ENCODE data around the gene STK10.

The STK10 gene

DNA sequence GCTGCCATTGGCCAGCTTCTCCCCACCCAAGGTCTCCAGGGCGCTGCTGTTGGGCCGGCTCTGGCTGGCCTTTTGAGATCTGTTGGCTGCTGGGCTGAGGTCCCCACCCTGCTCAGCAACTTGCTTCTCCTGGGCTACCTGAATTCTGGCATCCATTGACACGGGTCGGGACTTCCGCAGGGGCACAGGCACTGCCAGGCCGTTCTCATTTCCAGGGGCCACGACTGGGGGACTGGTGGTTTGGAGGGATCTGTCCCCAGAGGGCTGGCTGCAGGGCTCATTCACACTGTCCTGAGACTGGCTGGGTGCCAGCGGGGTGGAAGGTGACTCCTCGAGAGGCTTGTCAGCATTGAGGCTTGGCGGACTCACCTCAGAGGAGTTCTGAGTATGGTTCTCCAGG lies 94.5 kb downstream of the STK10 start:
- no peak for DNase-seq (ENCODE audit: extremely low read depth in 1 of 2, low read depth in 1 of 2)

DNA sequence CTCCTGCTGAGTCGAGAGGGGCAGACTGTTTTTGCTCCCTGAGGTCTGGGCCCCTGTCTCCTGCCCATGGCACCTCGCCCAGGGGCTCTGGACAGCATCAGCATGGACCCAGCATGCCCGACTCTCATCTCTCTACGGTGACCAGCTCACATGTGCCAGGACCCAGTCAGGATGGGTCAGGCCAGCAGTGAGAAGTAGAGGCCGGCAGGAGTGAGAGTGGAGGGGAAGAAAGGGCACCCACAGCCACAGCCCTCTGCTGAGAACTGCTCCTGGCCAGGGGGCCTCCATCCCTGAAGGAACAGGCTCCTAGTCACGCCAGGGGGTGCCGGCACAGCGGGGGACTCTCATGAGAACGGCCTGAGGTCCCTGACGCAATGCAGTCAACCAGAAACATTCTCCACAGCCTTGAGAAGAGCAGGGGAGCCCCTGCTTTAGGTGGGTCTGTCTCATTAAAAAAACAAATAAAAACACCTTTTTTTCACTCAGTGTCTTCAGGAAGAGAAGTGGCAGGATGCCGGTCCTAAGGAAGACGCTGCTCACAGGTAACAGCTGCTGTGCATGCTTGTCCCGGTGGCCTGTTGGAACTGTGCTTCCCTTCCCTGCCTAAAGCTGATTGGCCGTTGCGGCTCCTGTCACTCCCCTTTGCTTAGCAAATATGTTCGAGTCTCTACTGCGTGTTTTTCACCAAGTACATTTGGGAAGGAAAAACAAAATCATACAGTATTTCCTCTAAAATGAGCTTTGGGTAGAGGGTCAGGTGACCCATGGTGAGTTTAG lies 95.9 kb downstream of the STK10 start:
- no peak for DNase-seq (ENCODE audit: extremely low read depth in 1 of 2, low read depth in 1 of 2)

DNA sequence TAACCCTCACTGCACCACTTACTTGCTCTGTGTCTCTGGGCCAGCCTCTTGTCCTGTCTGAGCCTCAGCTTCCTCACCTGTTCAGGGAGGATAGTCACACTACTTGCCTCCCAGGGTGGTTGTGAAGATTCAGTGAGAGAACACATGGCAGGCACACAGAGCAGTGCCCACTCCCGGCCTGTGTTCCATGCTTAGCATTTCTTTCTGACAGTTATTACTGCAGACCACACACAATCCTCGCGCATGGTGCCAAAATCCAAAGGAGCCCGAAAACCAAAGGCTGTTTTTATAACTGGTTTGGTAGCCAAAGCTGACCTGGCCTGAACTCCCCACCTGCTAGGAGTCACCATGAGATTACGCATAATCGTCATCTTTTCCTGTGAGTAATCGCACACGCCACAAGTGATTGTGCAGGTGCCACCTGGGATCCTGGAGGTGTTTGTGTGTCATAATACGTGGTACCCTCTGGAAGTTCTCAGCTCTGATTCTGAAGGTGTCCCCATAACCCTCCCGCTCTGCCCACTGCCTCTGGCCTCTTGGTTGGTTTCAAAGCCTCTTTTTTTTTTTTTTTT lies 97.0 kb downstream of the STK10 start:
- no peak for DNase-seq (ENCODE audit: extremely low read depth in 1 of 2, low read depth in 1 of 2)

DNA sequence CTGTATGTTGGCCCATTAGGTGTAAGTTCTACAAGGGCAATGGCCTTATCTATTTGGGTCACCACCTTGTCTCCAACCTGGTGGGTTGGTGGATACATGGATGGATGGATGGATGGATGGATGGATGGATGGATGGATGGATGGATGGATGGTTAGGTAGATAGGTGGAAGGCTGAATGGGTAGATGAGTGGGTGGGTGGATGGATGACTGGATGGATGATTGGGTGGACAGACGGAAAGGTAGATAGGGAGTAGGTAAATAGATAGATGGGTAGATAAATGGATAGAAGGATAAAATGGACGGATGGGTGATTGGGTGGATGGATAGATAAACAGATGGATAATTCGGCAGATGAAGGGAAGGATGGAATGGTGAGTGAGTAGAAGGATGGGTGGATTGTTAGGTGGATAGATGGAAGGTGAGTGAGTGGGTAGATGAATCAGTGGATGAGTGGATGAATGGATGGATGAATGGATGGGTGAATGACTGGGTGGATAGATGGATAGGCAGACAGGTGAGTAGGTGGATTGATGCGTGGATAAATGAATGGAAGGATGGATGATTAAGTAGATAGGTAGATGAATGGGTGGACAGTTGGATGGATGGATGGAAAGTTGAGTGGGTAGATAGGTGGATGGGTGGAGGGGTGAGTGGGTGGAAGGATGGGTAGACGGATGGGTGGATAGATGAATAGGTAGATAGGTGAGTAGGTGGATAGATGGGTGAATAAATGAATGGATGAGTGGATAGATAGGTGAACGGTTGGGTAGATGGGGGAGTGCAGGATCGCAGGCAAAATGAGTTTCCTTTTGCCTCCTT lies 98.5 kb downstream of the STK10 start:
- DNase-seq (ENCODE audit: extremely low read depth in 1 of 2, low read depth in 1 of 2) = no peak

DNA sequence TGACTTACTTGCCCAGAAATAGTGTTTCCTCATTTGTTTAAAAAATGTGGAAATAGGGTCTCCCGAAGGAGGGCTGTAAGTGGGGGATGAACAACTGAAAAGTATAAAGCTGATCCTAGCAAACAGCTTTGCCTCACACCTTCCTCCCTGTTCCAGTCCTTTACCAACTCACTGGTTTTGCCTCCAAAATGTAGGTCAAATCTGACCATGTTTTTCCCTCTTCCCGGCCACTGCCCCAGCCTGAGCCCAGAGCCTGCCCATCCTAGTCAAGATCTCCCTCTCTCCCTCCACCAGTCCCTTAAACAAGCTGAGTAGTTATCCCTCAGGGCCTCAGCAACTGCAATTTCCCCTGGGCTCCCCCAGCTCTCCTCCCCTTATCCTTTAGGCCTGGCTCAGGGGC lies 99.2 kb downstream of the STK10 start:
- DNase-seq (ENCODE audit: extremely low read depth in 1 of 2, low read depth in 1 of 2) = no peak

DNA sequence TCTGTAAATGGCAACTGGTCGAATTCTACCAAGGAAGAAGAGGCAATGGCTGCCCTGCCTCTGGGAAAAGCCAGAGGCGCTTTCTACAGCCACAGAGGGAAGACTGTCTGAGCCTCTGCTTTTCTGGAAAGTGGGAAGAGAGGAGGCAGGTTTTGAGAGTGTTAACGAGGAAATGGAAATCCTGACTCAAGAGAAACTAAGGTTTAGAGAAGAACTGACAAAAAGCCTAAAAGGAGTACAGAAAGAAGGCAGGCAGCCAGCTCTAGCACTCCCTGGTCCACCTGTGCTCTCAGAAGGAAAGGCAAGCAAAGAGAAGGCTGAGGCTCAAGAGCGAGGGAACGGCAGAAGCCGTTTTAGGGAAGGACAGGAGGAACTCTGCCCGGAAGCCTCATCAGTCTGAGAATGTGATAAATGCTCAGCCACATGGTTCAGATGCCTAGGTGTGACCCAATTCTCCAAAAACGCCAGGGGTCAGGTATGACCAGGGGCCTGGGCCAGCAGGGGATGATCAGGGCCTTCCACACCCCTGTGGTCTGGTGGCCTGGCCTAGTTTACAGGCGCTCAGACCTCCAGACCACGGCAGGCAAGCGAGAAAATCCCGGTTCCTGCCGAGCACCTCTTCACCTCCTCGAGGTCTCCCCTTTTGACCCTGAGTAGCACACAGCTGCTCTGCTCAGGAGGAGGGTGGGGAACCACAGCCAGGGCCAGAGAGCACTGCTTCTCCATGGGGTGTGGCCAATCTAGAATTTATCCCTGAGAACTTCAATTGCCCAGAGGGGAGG lies 101.6 kb downstream of the STK10 start:
- DNase-seq (ENCODE audit: extremely low read depth in 1 of 2, low read depth in 1 of 2) = no peak

DNA sequence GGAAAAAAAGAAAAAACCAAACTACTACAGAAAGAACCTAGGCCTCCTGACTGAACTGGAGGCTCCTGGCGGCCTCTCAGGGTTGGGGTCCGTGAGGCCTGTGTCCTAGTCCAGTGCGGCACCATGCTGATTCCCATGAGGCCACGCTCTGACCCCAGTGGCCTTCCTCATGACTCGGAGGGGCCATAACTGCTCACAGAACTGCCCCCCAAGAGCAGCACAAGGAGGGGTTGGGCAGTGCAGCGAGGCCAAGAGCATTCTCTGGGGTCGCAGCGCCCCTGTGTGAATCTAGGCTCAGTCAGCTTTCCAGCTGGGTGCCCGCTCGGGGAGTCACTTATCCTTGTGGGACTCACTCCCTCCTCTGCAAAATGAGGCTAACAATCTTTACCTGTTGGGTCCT lies 102.3 kb downstream of the STK10 start:
- no peak for DNase-seq (ENCODE audit: extremely low read depth in 1 of 2, low read depth in 1 of 2)

DNA sequence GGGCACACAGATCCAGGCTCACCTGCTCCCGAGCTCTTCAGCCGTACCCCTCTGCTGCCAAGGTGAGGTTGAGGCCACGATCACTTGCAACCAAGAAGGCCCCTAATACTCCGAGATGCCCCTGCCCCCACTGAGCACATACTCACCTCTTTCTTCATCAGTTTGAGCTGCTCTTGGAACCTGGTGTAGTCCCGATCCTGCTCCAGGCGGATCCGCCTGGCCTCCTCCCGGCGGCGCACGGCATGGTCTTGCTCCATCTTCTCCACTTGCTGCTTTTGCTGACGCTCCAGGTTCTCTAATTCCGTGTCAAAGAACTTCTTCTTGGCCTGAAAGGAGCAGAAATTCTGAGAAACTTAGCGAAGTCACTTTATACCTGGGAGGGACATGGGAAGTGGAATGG lies 105.8 kb downstream of the STK10 start:
- DNase-seq (ENCODE audit: extremely low read depth in 1 of 2, low read depth in 1 of 2) = no peak

DNA sequence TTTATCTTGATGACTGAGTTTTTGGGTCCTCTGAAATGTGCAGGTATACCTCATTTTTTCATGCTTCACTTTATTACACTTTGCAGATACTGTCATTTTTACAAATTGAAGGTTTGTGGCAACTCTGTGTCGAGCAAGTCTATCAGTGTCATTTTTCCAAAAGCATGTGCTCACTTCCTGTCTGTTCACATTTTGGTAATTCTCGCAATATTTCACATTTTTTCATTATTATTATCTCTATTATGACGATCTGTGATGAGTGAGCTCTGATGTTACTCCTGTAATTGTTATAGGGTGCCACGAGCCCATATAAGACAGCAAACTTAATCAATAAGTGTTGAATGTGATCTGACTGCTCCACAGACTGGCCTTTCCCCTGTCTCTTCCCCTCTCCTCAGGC lies 108.1 kb downstream of the STK10 start:
- no peak for DNase-seq (ENCODE audit: extremely low read depth in 1 of 2, low read depth in 1 of 2)

DNA sequence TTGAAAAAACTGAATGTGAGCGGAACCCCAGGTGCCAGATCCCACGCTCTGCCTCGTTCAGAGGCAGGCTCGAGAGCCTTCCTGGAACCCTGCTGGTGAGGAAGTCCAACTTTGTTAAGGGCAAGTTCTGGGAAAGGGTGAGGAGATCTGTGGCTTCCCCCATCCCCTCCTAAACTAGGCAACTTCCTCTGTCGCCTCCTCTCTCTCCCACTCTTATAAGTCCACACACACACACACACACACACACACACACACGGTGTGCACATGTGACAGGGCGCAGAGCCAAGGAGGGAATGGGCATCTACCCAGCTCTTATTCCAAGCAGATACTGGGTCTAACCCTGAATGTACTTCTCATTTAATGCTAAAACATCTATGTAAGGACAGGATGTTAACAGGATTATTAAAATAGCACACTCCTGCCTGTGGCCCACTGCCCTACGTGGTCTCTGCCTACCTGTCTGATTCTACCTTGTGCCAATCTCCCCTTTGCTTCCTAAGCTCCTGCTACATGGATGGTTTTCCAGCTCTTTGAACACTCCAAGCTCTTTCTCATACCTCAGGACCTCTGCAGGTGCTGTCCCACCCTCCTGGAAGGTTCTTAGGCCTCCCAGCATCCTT lies 109.2 kb downstream of the STK10 start:
- DNase-seq (ENCODE audit: extremely low read depth in 1 of 2, low read depth in 1 of 2) = no peak

DNA sequence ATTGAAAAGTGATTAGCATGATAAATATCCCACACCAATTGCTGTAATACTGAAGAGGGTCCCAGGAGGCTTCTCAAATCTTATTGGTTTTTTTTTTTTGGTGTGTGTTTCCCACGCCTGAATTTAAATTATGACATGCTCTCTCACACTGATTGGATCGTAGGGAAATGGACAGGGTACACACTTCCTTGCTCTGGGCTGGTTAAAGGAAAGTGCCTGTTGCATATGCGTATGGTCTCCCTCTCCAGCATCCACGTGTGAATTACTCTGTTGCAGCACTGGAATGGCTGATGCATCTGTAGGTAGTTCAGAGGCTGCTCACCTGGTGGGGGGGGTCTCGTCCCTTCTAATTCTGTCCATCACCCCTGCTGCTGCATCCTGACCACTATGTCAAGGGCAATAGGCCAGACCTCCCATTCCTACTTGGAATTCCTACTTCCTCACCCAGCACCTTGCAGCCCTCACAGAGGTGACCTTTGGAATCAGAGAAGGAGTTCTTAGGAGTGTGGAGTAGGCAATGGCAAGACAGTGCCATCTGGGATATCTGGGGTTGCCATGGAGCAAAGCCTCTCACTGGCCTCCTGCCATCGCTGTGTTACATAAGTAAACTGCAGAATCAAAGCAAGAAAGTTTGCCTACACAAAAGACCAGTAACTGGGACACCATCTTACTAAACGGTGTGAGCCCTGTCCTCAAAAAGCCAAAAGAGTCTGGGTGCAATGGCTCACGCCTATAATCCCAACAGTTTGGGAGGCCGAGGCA lies 110.2 kb downstream of the STK10 start:
- no peak for DNase-seq (ENCODE audit: extremely low read depth in 1 of 2, low read depth in 1 of 2)

DNA sequence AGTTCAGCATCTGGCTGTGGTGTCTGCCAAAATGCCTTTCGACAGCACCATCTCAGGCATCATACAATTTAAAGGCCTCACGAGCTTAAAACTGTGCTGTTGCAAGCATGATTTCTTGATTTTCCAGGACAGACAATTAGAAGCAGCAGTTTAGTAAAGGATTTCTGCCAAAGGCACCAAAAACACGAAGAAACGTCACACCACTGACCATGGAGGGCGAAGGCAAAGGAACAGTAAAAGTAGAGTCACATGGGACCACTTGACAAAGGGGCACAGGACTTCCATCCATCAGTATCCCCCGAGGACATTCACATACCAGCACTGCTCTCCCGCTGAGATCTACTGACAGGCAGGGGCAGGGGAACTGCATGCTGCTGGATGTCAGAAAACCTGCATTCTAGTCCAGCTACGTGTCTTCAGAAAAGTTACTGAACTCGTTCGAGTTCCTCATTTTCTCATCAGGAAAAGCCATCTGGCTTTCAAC lies 111.2 kb downstream of the STK10 start:
- no peak for DNase-seq (ENCODE audit: extremely low read depth in 1 of 2, low read depth in 1 of 2)

DNA sequence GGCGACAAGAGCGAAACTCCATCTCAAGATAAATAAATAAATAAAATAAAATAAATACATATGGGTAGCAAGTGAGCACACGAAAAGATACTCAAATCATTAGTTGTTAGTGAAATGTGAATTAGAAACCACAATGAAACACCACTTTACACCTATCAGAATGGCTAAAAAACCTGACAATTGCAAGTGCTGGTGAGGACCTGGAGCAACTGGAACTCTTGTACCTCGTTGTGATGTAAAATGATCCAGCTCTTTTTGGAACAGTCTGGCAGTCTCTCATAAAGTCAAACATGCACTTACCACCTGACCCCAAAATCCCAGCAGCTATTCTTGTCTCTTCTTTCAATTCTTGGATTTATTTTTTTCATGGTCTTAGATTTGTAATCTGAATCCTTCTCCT lies 112.4 kb downstream of the STK10 start:
- DNase-seq (ENCODE audit: extremely low read depth in 1 of 2, low read depth in 1 of 2) = no peak

DNA sequence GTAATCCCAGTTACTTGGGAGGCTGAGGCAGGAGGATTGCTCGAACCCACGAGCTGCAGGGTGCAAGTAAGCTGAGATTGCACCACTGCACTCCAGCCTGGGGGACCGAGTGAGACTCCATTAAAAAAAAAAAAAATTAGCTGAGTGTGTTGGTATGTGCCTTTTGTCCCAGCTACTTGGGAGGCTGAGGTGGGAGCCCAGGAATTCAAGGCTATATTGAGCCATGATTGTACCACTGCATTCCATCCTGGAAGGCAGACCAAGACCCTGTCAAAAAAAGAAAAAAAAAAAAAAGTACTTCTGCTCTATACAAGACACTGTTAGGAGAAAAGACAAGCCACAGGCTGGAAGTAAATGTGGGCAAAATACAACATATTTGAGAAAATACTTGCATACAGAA lies 113.1 kb downstream of the STK10 start:
- DNase-seq (ENCODE audit: extremely low read depth in 1 of 2, low read depth in 1 of 2) = no peak

DNA sequence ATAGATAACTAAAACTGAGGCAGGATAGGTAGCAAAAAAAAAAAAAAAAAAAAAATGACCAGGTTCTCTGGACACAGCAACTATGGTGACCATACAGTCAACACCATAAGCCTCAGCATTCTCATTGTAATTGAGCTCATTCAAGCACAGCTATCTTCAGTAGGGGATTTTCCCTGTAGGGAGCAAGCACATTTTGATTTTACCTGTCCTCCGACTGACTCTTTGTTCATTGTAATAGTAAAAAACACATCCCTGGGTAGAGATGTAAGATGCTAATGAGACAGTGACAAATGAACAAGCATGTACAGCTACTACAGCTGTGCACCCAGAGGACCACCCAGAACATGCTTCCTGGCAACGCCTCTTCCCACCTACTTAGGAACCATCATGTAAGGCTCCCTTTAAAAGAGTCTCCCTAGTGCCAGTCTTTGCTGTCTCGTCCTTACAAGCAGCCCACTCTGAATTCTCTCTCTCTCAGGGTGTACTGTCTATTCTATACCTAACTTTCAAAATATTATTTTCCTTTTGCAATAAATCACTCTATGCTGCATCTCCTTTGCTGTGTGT lies 116.6 kb downstream of the STK10 start:
- DNase-seq (ENCODE audit: extremely low read depth in 1 of 2, low read depth in 1 of 2) = no peak

DNA sequence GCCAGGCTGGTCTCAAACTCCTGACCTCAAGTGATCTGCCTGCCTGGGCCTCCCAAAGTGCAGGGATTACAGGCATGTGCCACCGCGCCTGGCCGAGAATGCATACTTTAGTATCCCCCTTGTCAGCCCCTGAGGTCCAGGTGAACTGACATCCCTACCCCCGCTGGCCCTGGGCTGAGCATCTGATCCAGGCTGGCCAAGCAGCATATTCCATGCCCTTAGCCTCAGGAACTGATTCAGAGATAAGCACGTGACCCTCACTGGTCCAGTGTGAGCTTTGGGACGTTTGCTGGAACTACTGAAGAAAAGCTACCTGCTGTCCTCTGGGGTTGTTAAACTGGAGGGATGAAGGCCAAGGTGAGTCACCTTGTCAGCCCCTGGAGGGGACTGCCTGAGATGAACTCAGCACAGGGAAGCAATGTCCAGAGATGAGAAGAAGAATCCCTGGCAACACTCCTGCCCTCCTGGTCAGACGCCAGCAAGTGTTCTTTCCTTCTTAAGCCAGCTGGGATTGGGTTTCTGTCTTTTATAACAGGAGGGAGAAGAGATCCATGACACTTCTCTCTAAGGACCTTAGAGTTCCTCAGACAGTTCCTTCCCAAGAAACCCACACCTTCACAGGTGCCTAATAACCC lies 122.5 kb downstream of the STK10 start:
- DNase-seq (ENCODE audit: extremely low read depth in 1 of 2, low read depth in 1 of 2) = no peak

DNA sequence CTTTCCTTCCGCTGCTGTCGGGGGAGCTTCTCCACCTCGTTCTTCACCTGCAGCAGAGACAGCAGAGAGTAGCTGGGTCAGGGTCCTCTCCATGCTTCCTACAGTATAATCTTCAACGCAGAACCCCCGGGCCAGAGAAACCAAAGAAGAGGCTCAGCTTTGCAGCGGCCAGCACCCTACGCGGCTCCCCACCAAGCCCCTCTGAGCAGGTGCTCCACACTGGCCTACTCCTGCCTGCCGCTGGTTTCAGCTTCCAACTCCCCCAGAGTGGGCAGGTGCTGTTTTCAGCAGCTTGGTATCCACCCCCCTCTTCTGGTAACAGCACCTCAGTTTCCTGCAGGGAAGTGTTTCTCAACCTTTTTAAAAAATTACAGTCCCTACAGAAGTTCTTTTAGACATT lies 123.3 kb downstream of the STK10 start:
- DNase-seq (ENCODE audit: extremely low read depth in 1 of 2, low read depth in 1 of 2) = no peak

DNA sequence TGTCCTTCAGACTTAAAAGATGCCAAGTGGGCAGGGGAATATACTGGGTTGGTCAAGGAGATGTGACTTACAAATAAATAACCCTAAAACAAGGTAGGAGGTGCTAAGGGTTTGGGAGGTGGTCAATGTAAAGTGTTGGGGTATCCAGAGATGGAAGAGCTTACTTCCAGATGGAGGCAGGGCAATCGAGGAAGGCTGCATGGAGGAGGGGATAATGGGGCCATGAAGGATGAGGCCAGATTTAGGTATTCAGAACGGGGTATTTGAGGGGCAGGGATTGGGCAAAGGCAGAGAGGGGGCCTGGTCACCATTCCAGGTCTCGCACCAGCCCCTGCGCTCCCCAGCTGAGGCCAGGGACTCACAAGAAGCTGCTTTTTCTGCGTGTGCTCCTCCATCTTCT lies 123.7 kb downstream of the STK10 start:
- no peak for DNase-seq (ENCODE audit: extremely low read depth in 1 of 2, low read depth in 1 of 2)
